Testis (tissue), 3 donors: ENCODE results near the gene MEG3. TPM values are rescaled to one million over a fixed set of nuclear protein-coding genes. Genes with fewer than 3 reads are reported as not detected.

ENCODE experiments used
- DNase-seq: peaks from one replicate; pipeline ENCODE4 v3.0.0-alpha.2; 2019
- H3K27ac ChIP-seq, 2 donors: fragments of 200-600 bp; sonication (generic); one replicate each; pipeline ENCODE4 v1.5.1; 2019
- H3K27me3 ChIP-seq: fragments of 200-600 bp; sonication (generic); one replicate; pipeline ENCODE4 v1.5.1; 2019
- H3K36me3 ChIP-seq: fragments of 200-600 bp; sonication (generic); one replicate; pipeline ENCODE4 v1.5.1; 2017; ENCODE audit warnings: low read depth; ENCODE audit errors: missing control alignments
- H3K4me1 ChIP-seq: fragments of 200-600 bp; sonication (generic); one replicate; pipeline ENCODE4 v1.5.1; 2019
- H3K4me3 ChIP-seq, 2 donors: fragments of 200-600 bp; sonication (generic); one replicate each; pipeline ENCODE4 v1.5.1; 2017 to 2019
- H3K9me3 ChIP-seq: fragments of 200-600 bp; sonication (generic); one replicate; pipeline ENCODE4 v1.5.1; 2017
- POLR2A ChIP-seq: fragments of 450-650 bp; IDR thresholded peaks from one replicate; pipeline ENCODE4 v1.6.1; 2017; ENCODE audit warnings: antibody characterized with exemption, mild to moderate bottlenecking, moderate library complexity
- WGBS, 2 donors: methylation state at CpG; one replicate each; pipeline ENCODE4 v1.1.5; 2018; 5-methylcytosine and 5-hydroxymethylcytosine counted together
- intact Hi-C: fragments of 100-400 bp; cut with DNase I; formaldehyde crosslinking; loops from one replicate; pipeline ENCODE4 v1.15.1; 2023; ENCODE audit warnings: low total_unique reads
- polyA plus RNA-seq: library from polyadenylated mRNA; stranded (reverse); fragments of 350-450 nt; fragmentation: Illumina TruSeq; extraction: RNeasy Lipid Tissue Mini Kit (QIAGEN cat#74804); gene quantifications from one replicate; pipeline ENCODE4 v1.2.3, GENCODE V29; 2014; ENCODE audit warnings: low read depth, low replicate concordance; ENCODE audit not compliant: insufficient read depth
- total RNA-seq, 2 donors: library from RNA; depleted of rRNA; stranded (reverse); fragments of >200 nt; gene quantifications; one replicate each; pipeline ENCODE4 v1.2.3, GENCODE V29; 2016
- TF ChIP-seq, protein P1 (sequence below), 3 experiments: fragments of 450-650 bp in 2 of 3; fragments of 200-600 bp in 1 of 3; sonication (generic) in 1 of 3; IDR thresholded peaks; one replicate each; pipeline ENCODE4 v1.5.1; 2016 to 2019; ENCODE audit warnings: antibody characterized with exemption in 3 of 3, mild to moderate bottlenecking in 2 of 3, moderate library complexity in 1 of 3

The MEG3 gene
- total and polyA plus RNA-seq, 3 donors from 2014 or later = 107 to 324 (median 228) TPM

DNA sequence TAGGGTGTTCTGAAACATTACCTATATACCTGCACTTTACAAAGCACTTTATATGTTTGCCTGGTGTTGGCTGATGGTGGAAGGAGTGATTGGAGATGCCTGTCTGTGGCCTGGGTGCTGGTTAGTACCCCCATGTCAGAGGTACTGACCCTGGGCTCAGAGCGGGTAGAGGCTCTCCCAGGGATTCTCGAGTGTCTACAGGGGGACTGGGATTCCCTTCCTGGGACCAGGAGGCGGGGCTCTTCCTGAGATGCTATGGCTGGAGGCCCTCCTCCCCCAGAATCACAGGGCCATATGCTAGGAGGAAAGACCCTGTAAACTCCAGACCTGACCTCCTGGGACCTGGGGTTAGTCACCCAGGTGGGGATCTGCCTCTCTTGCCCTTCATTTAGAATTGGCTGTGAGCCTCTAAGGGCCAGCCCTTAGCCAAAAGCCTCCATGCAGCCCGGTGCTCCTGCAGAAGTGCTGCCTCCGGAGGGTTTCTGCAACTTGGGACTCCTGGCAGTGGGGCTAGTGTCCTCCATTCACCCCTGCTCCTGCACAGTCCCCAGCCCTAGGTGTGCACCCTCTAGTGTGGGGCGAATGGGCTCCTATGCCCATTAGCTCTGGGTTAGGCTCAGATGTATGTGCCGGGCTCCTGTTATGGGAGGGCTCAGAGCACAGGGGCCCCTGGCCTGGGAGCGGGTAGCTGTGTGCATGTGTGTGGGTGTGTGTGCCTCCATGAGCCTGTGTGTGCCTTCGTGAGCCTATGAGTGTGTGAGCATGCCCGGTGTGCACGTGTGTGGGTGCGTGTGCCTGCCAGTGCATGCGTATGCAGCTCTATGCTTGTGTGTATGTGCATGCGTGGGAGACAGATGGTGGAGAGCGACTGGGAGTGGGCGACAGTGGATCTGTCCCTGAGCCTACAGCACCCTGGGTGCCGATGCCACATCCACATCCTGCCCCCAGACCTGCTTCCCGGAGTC lies 41.0 kb downstream of the MEG3 start:
- H3K27ac ChIP-seq = no peak overlapping the region
- TF ChIP-seq, protein P1, sequence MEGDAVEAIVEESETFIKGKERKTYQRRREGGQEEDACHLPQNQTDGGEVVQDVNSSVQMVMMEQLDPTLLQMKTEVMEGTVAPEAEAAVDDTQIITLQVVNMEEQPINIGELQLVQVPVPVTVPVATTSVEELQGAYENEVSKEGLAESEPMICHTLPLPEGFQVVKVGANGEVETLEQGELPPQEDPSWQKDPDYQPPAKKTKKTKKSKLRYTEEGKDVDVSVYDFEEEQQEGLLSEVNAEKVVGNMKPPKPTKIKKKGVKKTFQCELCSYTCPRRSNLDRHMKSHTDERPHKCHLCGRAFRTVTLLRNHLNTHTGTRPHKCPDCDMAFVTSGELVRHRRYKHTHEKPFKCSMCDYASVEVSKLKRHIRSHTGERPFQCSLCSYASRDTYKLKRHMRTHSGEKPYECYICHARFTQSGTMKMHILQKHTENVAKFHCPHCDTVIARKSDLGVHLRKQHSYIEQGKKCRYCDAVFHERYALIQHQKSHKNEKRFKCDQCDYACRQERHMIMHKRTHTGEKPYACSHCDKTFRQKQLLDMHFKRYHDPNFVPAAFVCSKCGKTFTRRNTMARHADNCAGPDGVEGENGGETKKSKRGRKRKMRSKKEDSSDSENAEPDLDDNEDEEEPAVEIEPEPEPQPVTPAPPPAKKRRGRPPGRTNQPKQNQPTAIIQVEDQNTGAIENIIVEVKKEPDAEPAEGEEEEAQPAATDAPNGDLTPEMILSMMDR (IDR thresholded peaks at IDR 0.05) = no peak
- TF ChIP-seq POLR2A = no peak
- no peak for DNase-seq

DNA sequence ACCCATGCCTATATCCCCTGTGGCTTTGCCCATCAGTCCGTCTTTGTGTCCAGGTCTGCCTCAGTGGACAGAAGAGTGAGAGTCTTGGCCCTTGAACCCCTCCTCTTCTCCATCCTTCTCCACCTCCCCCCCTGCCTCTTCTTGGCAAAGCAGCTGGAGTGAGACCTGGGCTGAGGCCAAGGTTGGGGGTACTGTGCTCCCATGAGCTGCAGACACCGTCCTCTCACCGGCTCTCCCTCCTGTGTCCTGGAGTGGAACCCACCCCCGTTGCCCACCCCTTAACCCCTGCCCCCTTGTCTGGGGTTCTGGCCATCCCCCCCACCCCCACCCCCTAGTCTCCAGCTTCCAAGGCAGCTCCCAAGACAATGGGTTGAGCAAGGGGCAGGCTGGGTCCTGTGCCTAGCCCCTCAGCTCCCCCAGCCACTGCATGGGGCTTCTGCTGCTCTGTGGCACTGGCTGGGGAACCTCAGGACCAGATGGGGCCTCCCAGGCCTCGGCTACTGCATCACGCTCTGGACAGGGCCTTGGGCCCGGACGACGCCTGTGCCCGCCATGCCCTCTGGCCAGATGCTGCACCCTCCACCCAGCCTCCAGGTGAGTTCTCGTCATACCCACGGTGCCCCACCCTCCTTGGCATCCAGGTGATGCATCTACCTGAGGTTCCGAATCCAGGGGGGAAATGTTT lies 41.9 kb downstream of the MEG3 start:
- H3K4me3 ChIP-seq = no peak overlapping the region
- 84 to 94% methylated on average over 13 of the region's 13 CpGs for WGBS, 2 donors
- DNase-seq = no peak
- TF ChIP-seq, protein P1 (IDR thresholded peaks at IDR 0.05) = no peak
- no peak for TF ChIP-seq POLR2A
- H3K4me1 ChIP-seq = no peaks in the 10 kb centered on the region
- intact Hi-C loops = no loop called here
- H3K27me3 ChIP-seq = no peaks in the 10 kb centered on the region
- H3K9me3 ChIP-seq = no peaks in the 10 kb centered on the region
- no peaks in the 10 kb centered on the region for H3K36me3 ChIP-seq
- H3K27ac ChIP-seq = no peak overlapping the region

More for the DNA sequence above, 41.0 kb downstream of the MEG3 start:
- Histone ChIP-seq H3K9me3 (no peaks in the 10 kb centered on the region), H3K4me3 (no peak overlapping the region), H3K36me3 (no peaks in the 10 kb centered on the region), H3K4me1 (no peaks in the 10 kb centered on the region), H3K27me3 (no peaks in the 10 kb centered on the region)
- intact Hi-C loops = no loop called here
- 80 to 88% methylated on average over 11 to 18 of the region's 18 CpGs for WGBS, 2 donors

DNA sequence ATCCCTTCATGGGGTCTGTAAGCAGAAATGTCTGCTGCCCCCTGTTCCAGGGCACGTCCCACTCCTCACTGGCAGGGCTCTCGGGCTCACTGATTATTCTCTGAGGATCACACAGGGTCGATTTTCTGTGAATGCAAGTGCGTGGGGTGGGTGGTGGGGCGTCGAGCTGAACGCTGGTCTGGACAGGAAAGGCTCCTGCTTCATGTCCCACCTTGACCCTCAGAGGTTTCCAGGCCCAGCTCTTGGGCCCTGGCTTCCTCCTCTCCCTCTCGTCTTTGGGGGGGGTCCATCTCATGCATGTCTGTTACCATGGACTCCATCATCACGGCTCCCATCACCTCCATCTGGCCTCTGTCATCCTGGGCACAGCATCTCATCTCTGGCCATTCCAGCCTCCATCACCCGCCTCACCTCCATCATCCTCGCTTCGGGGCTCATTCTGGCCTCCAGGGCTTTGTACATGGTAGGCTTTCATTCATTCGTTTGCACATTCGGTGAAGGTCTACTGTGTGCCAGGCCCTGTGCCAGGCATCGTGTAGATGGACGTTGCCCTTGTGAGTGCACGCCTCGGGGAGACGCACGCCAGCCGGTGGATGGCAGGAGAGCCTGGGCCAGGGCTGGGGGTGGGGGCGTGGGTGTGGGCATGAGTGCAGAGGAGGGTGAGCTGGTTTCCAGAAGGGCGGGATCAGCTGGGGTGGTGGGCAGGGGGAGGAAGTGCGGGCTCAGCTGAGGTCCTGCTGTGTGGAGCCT lies 42.9 kb downstream of the MEG3 start:
- 82 to 90% methylated on average over 19 to 22 of the region's 24 CpGs for WGBS, 2 donors
- Histone ChIP-seq H3K4me1 (no peaks in the 10 kb centered on the region), H3K27me3 (no peaks in the 10 kb centered on the region), H3K4me3 (no peak overlapping the region), H3K36me3 (no peaks in the 10 kb centered on the region), H3K27ac (no peak overlapping the region), H3K9me3 (no peaks in the 10 kb centered on the region)
- intact Hi-C loops = no loop called here
- no peak for TF ChIP-seq POLR2A
- TF ChIP-seq, protein P1 (IDR thresholded peaks at IDR 0.05) = no peak
- DNase-seq = no peak

DNA sequence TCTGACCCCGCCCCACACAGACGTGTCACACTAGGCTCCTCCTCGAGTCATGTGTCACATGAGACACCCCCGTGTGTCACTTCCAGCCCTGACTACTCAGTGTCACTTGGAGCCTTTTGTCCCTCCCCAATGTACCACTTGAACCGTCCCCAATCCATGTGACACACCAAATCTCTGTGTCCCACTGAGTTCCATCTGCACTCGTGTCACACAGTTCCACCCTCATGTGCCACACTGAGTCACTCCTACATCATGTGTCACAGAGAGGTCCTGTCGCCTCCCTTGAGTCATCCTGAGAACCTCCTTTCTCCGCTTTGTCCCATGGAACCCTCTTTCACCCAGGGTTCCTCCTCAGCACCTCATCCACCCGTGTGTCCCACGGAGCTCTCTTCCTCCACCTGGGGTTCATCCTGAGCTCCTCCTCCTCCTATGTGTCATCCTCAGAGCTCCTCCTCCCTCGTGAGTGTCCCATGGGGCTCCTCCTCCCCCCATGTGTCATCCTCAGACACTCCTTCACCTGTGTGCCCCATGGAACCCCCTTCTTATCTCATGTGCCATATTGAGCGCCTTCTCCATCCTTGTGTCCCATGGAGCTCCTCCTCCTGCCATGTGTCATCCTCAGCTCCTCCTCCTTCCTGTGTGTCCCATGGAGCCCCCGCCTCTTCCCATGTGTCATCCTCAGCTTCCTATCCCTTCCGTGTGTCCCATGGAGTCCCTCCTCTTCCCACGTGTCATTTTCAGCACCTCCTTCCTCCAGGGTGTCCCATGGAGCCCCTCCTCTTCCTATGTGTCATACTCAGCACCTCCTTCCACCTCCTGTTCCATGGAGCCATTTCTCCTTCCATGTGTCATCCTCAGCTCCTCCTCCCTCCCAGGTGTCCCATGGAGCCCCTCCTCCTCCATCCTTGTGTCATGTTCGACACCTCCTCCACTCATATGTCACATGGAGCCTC lies 45.6 kb downstream of the MEG3 start:
- H3K27me3 ChIP-seq = no peaks in the 10 kb centered on the region
- H3K9me3 ChIP-seq = no peaks in the 10 kb centered on the region
- H3K36me3 ChIP-seq = no peaks in the 10 kb centered on the region
- intact Hi-C loops = no loop called here
- no peak overlapping the region for H3K27ac ChIP-seq
- no peak for DNase-seq
- H3K4me1 ChIP-seq = no peaks in the 10 kb centered on the region
- H3K4me3 ChIP-seq = no peak overlapping the region
- 79 to 83% methylated on average over 16 of the region's 16 CpGs for WGBS, 2 donors
- TF ChIP-seq, protein P1 (IDR thresholded peaks at IDR 0.05) = no peak
- no peak for TF ChIP-seq POLR2A
